Superior temporal gyrus (tissue), 1 donor: ENCODE data around the gene CD74.
A peak's percentile ranks its signal among the peaks of the same experiment; 100 is the strongest.
"Not testable (repeated sequence)": the region's sequence is repeated elsewhere in the genome, so short reads cannot be mapped to it uniquely, and the experiment has no call there.

Experiments used
- DNase-seq: peaks from one replicate; pipeline ENCODE4 v3.0.0-alpha.2; 2016; ENCODE audit errors: extremely low spot score

CD74 gene

GRCh38 chr5:150441813-150442698, 29.3 kb upstream of the CD74 start:
- DNase-seq: peak; percentile 71

- no peak for DNase-seq
Measured at GRCh38 chr5:150440948-150441812, 28.5 kb upstream of the CD74 start.

GRCh38 chr5:150438873-150439546, 26.3 kb upstream of the CD74 start:
- no peak for DNase-seq

GRCh38 chr5:150436141-150436680, 23.5 kb upstream of the CD74 start:
- peak; percentile 97 for DNase-seq

- no peak for DNase-seq
Measured at GRCh38 chr5:150434464-150434863, 21.8 kb upstream of the CD74 start.

- no peak for DNase-seq
Measured at GRCh38 chr5:150431574-150431973, 18.9 kb upstream of the CD74 start.

GRCh38 chr5:150431048-150431447, 18.3 kb upstream of the CD74 start:
- no peak for DNase-seq

- no peak for DNase-seq
Measured at GRCh38 chr5:150429410-150429873, 16.7 kb upstream of the CD74 start.

GRCh38 chr5:150428978-150429377, 16.3 kb upstream of the CD74 start:
- DNase-seq: no peak

GRCh38 chr5:150428106-150428876, 15.6 kb upstream of the CD74 start:
- DNase-seq: peak; percentile 69

- DNase-seq: peak; percentile 91
Measured at GRCh38 chr5:150426165-150426564, 13.5 kb upstream of the CD74 start.

GRCh38 chr5:150422758-150423157, 10.0 kb upstream of the CD74 start:
- DNase-seq: no peak

- DNase-seq: no peak
Measured at GRCh38 chr5:150422075-150422474, 9.4 kb upstream of the CD74 start.

GRCh38 chr5:150419630-150420270, 7.0 kb upstream of the CD74 start:
- no peak for DNase-seq

- DNase-seq: not testable (repeated sequence)
Measured at GRCh38 chr5:150413902-150414790, 1.4 kb upstream of the CD74 start.

- DNase-seq: no peak
Measured at GRCh38 chr5:150413176-150413901, 629 bp upstream of the CD74 start.

- DNase-seq: no peak
Measured at GRCh38 chr5:150411245-150411979, 1.3 kb downstream of the CD74 start.
